Right renal pelvis (tissue), 4 donors: Measurements from ENCODE around the gene CHD6. TPM values are rescaled to one million over a fixed set of nuclear protein-coding genes. Genes with fewer than 3 reads are reported as not detected.

Experiments used
- DNase-seq, 4 donors: peaks; one replicate each; pipeline ENCODE4 v3.0.0-alpha.2; 2013; ENCODE audit warnings: low read depth in 4 of 4, low spot score in 3 of 4, missing footprints in 1 of 4
- polyA plus RNA-seq, 4 donors: library from polyadenylated mRNA; unstranded; fragments of 120-200 nt; gene quantifications; one replicate each; pipeline ENCODE4 v1.2.1, GENCODE V29; 2013; ENCODE audit not compliant: insufficient read length in 4 of 4

Gene CHD6
- polyA plus RNA-seq, 4 donors = 42.6 to 52.0 (median 47.1) TPM

GRCh38 chr20:41478026-41478425, 140.2 kb downstream of the CHD6 start:
- DNase-seq = no peak

- DNase-seq = no peak
Measured at GRCh38 chr20:41476446-41476845, 141.7 kb downstream of the CHD6 start.

- no peak for DNase-seq
Measured at GRCh38 chr20:41476013-41476441, 142.2 kb downstream of the CHD6 start.

- DNase-seq = no peak
Measured at GRCh38 chr20:41475503-41475902, 142.7 kb downstream of the CHD6 start.

GRCh38 chr20:41470362-41471095, 147.6 kb downstream of the CHD6 start:
- DNase-seq = no peak

GRCh38 chr20:41469868-41470267, 148.3 kb downstream of the CHD6 start:
- no peak for DNase-seq

GRCh38 chr20:41468994-41469600, 149.1 kb downstream of the CHD6 start:
- DNase-seq = no peak

GRCh38 chr20:41467690-41468089, 150.5 kb downstream of the CHD6 start:
- no peak for DNase-seq

GRCh38 chr20:41467220-41467619, 151.0 kb downstream of the CHD6 start:
- DNase-seq = no peak

GRCh38 chr20:41463567-41463966, 154.6 kb downstream of the CHD6 start:
- DNase-seq = no peak

- no peak for DNase-seq
Measured at GRCh38 chr20:41462372-41463161, 155.6 kb downstream of the CHD6 start.

GRCh38 chr20:41458761-41459160, 159.4 kb downstream of the CHD6 start:
- no peak for DNase-seq

- DNase-seq = no peak
Measured at GRCh38 chr20:41457173-41457857, 160.9 kb downstream of the CHD6 start.

- no peak for DNase-seq
Measured at GRCh38 chr20:41456351-41456750, 161.8 kb downstream of the CHD6 start.

GRCh38 chr20:41454250-41454649, 163.9 kb downstream of the CHD6 start:
- no peak for DNase-seq

- no peak for DNase-seq
Measured at GRCh38 chr20:41453010-41453950, 164.9 kb downstream of the CHD6 start.

- no peak for DNase-seq
Measured at GRCh38 chr20:41452226-41452625, 166.0 kb downstream of the CHD6 start.

GRCh38 chr20:41447006-41447405, 171.2 kb downstream of the CHD6 start:
- DNase-seq = no peak

GRCh38 chr20:41446456-41446855, 171.7 kb downstream of the CHD6 start:
- DNase-seq = peak in 3 of 4 donors; percentile 18 to 35 (median 34)

GRCh38 chr20:41444821-41445220, 173.4 kb downstream of the CHD6 start:
- DNase-seq = no peak
